Neural cell (in vitro differentiated cells): ENCODE results near the gene LDLRAD2.

ENCODE experiments used
- CTCF ChIP-seq: fragments of 450-650 bp; IDR thresholded peaks from 2 replicates; pipeline ENCODE4 v1.5.1; 2014; ENCODE audit warnings: antibody characterized with exemption, mild to moderate bottlenecking, moderate library complexity; ENCODE audit not compliant: poor library complexity, severe bottlenecking
- POLR2AphosphoS5 ChIP-seq: IDR thresholded peaks from 2 replicates; pipeline ENCODE4 v1.6.1; 2012
- RAD21 ChIP-seq: fragments of 450-650 bp; conservative IDR thresholded peaks from 2 replicates; pipeline ENCODE4 v1.6.1; 2014; ENCODE audit warnings: antibody characterized with exemption, mild to moderate bottlenecking, moderate library complexity

- no peak for TF ChIP-seq CTCF
- no peak for TF ChIP-seq POLR2AphosphoS5
- no peak for TF ChIP-seq RAD21
Measured at GRCh38 chr1:21816602-21817302, 4.7 kb downstream of the LDLRAD2 start.
